Measurements from ENCODE around the gene METTL26. TPM values are rescaled to one million over a fixed set of nuclear protein-coding genes. Genes with fewer than 3 reads are reported as not detected.
"Not testable (repeated sequence)": the region's sequence is repeated elsewhere in the genome, so short reads cannot be mapped to it uniquely, and the experiment has no call there.

The METTL26 gene
- total RNA-seq, 1 donor from 2014 or later: 91.4 TPM

DNA sequence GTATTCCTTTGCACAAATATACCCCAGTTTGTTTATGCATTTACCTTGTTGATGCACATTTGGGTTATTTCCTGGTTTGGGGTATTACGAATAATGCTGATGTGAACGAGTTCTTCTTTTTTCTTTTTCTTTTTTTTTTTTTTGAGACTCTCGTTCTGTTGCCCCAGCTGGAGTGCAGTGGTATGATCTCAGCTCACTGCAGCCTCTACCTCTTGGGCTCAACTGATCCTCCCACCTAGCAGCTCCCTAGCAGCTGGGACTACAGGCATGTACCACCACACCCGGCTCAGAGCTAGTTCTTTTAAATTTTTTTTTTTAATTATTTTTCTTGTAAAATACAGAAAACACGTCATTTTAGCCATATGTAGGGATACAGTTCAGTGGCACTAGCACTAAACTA, 32.2 kb downstream of the METTL26 start:
- intact Hi-C loops (cut with micrococcal nuclease): no loop called here

DNA sequence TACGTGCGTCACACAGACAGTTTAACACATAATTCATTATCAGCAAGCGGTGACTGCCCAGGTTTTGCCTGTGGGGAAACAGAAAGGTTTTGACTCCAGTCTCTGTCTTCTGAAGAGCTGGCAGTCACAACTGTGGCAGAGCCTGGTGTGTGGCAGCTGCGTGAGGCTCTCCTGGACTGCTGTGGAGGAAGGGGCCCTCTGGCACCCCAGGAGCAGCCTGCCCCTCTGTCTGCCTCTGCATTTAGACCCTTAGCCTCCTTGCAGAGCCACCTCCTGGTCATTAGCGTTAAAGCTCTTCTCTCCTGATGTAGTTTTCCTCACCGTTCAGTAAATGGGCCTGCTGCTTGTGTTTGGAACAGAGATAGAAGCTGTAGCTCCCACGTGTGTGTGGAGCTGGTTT, 35.3 kb downstream of the METTL26 start:
- intact Hi-C loops (cut with micrococcal nuclease): no loop called here

- intact Hi-C loops (cut with micrococcal nuclease): no loop called here
Measured at GRCh38 chr16:598823-599739, 37.0 kb downstream of the METTL26 start.

- intact Hi-C loops (cut with micrococcal nuclease): not testable (repeated sequence)
Measured at GRCh38 chr16:597655-598054, 38.5 kb downstream of the METTL26 start.

GRCh38 chr16:596736-597060, 39.4 kb downstream of the METTL26 start:
- intact Hi-C loops (cut with micrococcal nuclease): no loop called here

DNA sequence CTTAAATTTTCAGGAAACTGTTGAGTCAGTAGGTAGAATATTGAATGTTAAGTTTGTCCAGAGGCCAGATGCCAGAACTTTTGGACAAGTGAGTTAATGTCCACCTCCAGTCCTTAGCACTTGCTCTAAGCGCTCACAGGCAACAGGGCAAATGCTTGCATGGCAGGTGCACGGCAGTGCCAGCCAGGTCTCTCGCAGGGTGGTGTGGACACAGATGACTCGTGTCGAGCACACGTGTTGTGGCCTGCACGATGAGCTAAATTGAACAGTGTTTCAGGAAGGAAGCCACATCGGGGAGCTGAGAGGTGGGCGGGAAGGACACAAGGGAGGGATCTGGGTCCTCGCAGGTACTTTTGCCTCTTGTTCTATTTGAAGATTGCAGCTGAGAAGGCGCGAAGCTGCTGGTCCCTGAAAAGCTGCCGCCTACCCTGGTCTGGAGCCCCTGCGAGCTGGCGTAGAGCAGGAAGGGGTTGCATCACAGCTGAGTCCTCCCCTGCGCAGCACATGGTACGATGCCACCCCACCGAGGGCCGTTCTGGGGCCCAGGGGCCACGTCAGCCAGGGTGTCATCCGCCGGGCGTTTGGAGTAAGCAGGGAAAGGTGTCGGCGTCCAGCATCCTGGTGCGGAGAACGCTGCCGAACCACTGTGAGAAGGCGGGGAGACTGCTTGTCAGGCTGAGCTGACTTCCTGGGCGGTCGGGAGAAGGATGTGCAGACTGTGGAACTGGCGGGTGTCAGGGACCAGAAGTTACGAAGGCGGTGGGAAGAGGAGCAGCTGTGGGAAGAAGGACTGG, 40.0 kb downstream of the METTL26 start:
- intact Hi-C loops (cut with micrococcal nuclease): no loop called here

DNA sequence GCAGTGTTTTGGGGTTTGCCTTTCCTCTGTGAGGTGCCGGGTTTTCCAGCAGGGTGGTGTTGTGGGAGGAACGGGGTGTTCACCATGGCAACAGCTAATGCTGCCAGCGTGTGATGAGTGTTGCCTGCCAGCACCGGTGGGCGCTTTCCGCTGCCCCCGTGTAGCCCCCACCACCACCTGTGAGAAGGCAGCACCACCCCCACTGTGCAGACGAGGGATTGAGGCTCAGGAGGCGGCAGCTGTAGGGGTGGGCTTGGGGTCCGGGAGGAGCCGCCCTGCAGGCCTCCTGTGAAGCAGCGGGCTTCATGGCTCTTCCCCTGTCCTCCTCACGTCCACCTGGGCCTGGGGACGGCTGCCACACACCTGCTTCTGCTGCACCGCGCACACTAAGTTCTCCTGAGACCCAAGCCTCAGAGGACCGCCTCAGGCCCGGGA, 41.0 kb downstream of the METTL26 start:
- intact Hi-C loops (cut with micrococcal nuclease): no loop called here

DNA sequence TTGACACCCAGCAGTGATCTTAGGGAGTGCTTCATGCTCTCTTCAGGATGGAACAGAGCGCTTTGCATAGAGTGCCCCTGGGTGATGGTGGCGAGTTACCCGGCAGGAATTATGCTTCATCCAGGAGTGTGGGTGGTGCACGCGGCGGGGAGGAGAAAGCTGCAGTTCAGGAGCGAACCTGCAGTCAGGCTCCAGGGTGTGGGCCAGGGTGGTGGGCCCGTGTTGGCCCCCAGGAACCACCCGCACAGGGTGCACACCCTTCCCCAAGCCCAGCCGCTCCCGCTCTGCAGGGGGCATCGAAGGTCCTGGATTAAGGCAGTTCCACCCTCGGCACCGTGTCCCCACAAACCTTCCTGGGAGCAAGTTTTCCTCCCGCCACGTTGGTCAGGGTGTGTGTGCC, 42.3 kb downstream of the METTL26 start:
- intact Hi-C loops (cut with micrococcal nuclease): no loop called here

GRCh38 chr16:593406-593805, 42.7 kb downstream of the METTL26 start:
- intact Hi-C loops (cut with micrococcal nuclease): no loop called here

- intact Hi-C loops (cut with micrococcal nuclease): no loop called here
Measured at GRCh38 chr16:592518-593306, 43.4 kb downstream of the METTL26 start.

DNA sequence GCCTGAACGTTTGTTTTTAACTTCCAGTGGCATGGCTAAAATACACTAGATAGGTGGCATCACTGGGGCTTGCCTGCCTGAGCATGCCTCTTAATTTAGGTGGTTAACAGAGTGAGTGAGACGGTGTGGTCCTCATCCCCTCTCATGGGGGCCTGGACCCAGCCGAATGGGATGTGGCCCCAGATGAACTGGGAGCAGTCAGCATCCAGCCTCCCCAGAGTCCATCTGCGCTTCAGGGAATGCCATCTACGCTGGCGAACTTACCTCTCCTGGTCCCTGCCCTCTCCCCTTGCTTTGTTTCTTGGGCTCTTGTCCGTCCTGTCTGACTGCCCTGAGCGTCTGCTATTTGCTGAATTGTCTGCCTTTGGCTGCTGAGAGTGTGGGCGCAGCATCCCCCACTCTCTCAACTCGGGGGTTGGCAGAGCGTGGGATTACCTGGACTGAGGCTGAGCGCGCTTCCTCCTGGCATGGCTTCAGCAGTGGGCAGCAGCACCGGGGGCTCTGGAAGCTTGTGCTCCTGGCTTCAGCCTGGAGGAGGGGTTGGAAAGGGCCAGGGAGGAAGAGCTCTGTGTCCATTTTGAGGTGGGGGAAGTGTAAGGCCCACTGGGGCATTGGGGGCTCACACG, 44.1 kb downstream of the METTL26 start:
- intact Hi-C loops (cut with micrococcal nuclease): no loop called here

DNA sequence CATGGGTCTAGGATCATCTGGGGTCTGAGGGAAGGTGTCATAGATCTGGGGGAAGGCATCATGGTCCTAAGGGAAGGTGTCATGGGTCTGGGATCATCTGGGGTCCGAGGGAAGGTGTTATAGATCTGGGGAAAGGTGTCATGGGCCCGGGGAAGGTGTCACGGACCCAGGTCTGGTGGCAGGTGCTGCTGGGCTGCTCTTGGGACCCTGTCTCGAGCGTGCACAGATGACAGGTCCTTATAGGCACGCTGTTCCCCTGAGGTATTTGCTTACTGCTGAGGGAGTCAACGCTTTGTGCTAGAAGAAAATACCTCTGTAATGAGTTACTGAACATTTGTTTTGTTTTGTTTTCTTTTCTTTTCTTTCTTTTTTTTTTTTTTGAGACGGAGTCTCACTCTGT, 44.9 kb downstream of the METTL26 start:
- intact Hi-C loops (cut with micrococcal nuclease): no loop called here

- intact Hi-C loops (cut with micrococcal nuclease): no loop called here
Measured at GRCh38 chr16:590815-591200, 45.3 kb downstream of the METTL26 start.

- intact Hi-C loops (cut with micrococcal nuclease): no loop called here
Measured at GRCh38 chr16:590188-590814, 45.8 kb downstream of the METTL26 start.

DNA sequence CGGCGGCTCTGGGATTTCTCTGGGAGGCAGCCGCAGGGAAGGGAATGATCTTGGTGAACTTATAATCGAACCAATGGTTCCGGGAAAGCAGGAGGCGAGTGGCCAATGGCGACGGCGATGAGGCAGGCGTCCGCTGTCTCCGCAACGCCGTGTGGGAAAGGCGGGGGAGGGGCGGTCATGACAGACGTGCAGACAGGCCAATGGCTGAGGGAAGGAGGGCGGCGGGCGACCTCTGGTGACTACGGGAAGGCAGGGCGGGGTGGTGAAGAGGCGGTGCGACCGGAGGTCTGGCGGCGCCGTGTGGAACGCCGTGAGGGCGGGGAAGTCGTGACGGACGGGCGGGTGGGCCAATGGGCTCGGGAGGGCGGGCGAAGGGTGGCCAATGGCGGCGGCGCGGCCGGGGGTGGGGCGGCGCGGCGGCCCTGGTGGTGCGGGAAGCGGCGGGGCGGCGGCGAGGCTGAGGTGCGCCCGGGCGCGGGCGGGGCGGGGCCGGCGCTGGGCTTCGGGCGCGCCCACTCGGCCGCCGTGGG, 46.4 kb downstream of the METTL26 start, which contains the start of gene RAB40C:
TSS of gene RAB40C (plus strand) at position 409 of the 530 bp plus-strand sequence. CDS start 226 bp downstream, outside the sequence.
- intact Hi-C loops (cut with micrococcal nuclease): loop anchor here (1.0 to 5.0 kb wide), 5 partner anchors 23 to 1023 kb away; partner anchors contain the start of genes CAPN15, CRAMP1, IFT140 and METTL26

- intact Hi-C loops (cut with micrococcal nuclease): loop anchor here (1.0 to 5.0 kb wide), 5 partner anchors 22 to 1023 kb away; partner anchors contain the start of genes CAPN15, CRAMP1, IFT140 and METTL26
Measured at GRCh38 chr16:588889-589657, 47.0 kb downstream of the METTL26 start.

GRCh38 chr16:588639-588888, 47.5 kb downstream of the METTL26 start:
- intact Hi-C loops (cut with micrococcal nuclease): loop anchor here (2.0 to 5.0 kb wide), 3 partner anchors 22 to 1024 kb away; partner anchors contain the start of genes CRAMP1, IFT140, NHLRC4 and PGAP6

DNA sequence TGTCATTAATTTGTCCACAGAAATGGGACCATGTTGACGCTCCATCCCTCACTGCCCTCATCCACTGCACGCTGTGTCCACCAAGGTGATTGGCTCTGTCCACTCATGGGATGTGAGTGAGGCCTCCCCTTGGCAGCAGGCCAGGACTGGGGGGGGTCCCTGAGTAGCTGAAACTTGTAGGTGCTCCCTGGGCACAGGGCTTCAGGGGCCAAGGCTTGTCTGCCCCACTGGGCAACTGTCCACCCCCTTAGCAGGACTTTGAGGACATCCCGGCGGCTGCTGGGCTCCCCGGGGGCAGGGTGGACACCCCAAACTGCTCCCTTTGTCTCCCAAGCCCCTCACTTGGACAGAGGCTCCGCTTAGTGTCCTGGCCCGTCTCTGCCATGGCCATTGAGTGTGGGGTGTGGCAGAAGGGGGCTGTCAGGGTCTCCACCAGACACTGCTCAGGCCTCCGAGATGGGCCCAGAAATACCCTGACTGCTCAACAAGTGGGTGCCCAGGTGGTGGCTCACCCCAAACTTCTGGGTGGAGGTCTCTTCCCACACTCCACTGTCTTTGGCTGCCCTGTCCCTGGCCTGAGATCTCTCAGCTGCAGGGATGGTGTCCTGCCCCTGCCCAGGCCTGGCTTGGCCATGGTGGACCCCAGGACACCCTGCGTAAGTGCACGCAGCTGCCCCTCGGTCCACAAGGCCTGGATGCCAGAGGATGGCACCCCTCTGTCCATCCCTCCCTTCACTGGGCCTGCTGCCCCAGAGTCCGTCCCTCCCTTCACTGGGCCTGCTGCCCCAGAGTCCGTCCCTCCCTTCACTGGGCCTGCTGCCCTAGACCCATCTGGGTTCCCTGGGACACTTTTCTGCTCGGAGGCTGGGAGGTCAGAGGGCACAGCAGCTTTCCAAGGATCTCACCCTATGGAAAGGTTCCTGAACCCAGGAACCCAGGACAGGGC, 49.2 kb downstream of the METTL26 start:
- intact Hi-C loops (cut with micrococcal nuclease): loop anchor here (5.0 kb wide), 2 partner anchors 205 to 1025 kb away; partner anchors contain the start of genes CRAMP1, IFT140 and PGAP6

All from T-helper 2 cell treated with Interferon-gamma antibody and Interleukin-4, amounts not matched to agents 100 ng/mL and 5 ng/mL, for 36 hours (primary cell).